ENCODE measurements around the gene PTPRH.

DNA sequence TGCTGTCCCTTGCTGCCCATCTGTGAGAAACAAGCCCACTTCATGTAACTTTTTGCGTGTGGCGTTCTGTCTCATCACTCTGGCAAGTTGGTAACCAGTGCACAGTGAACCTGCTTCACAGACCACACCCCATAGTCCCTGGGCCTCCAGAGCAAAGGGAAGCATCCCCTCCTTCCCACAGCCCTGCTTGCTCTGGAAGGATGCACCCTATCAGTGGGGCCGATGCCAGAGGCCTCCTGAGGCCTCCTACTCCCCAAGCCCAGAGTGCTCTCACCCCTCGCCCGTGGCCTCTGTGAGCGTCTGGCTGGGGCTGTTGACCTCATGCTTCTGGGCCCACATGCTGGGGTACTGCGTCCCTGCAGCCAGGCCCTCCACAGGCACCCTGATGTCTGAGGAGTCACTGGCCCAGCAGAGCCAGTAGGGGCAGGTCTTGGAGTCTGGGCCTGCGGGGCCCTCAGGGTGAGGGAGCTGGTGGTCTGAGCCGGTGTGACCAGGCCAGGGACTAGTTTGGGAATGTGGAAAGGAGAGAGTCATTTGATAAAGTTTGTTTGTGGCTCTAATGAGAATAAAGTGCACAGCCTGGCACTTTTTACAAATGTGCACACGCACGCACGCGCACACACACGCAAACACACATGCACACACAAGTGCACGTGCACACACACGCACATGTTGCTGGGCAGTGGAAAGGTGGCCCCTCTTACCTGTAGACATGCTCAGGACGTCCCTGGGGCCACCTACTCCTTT lies 14.2 kb upstream of the PTPRH start:
- TF ChIP-seq, protein P1, sequence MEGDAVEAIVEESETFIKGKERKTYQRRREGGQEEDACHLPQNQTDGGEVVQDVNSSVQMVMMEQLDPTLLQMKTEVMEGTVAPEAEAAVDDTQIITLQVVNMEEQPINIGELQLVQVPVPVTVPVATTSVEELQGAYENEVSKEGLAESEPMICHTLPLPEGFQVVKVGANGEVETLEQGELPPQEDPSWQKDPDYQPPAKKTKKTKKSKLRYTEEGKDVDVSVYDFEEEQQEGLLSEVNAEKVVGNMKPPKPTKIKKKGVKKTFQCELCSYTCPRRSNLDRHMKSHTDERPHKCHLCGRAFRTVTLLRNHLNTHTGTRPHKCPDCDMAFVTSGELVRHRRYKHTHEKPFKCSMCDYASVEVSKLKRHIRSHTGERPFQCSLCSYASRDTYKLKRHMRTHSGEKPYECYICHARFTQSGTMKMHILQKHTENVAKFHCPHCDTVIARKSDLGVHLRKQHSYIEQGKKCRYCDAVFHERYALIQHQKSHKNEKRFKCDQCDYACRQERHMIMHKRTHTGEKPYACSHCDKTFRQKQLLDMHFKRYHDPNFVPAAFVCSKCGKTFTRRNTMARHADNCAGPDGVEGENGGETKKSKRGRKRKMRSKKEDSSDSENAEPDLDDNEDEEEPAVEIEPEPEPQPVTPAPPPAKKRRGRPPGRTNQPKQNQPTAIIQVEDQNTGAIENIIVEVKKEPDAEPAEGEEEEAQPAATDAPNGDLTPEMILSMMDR (IDR thresholded peaks at IDR 0.05; ENCODE audit: poor library complexity, severe bottlenecking) = no peak
- TF ChIP-seq, protein P2, sequence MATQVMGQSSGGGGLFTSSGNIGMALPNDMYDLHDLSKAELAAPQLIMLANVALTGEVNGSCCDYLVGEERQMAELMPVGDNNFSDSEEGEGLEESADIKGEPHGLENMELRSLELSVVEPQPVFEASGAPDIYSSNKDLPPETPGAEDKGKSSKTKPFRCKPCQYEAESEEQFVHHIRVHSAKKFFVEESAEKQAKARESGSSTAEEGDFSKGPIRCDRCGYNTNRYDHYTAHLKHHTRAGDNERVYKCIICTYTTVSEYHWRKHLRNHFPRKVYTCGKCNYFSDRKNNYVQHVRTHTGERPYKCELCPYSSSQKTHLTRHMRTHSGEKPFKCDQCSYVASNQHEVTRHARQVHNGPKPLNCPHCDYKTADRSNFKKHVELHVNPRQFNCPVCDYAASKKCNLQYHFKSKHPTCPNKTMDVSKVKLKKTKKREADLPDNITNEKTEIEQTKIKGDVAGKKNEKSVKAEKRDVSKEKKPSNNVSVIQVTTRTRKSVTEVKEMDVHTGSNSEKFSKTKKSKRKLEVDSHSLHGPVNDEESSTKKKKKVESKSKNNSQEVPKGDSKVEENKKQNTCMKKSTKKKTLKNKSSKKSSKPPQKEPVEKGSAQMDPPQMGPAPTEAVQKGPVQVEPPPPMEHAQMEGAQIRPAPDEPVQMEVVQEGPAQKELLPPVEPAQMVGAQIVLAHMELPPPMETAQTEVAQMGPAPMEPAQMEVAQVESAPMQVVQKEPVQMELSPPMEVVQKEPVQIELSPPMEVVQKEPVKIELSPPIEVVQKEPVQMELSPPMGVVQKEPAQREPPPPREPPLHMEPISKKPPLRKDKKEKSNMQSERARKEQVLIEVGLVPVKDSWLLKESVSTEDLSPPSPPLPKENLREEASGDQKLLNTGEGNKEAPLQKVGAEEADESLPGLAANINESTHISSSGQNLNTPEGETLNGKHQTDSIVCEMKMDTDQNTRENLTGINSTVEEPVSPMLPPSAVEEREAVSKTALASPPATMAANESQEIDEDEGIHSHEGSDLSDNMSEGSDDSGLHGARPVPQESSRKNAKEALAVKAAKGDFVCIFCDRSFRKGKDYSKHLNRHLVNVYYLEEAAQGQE (IDR thresholded peaks at IDR 0.05; ENCODE audit: borderline replicate concordance) = no peak
- TF ChIP-seq TAF1 (IDR thresholded peaks at IDR 0.05; ENCODE audit: low read depth) = no peak
- TF ChIP-seq EP300 (conservative IDR thresholded peaks at IDR 0.05; ENCODE audit: poor library complexity, severe bottlenecking) = no peak

Data from neural cell (in vitro differentiated cells).